GM12878 (cell line): ENCODE data around the gene POLR1F.

Experiments
- BACH1 ChIP-seq: fragments of 450-650 bp; IDR thresholded peaks from 2 replicates; pipeline ENCODE4 v1.6.1; 2017; ENCODE audit warnings: mild to moderate bottlenecking, borderline replicate concordance
- EZH2 ChIP-seq: IDR thresholded peaks from 2 replicates; pipeline ENCODE4 v1.6.1; 2012; ENCODE audit warnings: low read depth, mild to moderate bottlenecking, control low read depth, inconsistent platforms, low read length, borderline replicate concordance; ENCODE audit not compliant: control insufficient read depth
- POLR2A ChIP-seq: IDR thresholded peaks from 2 replicates; pipeline ENCODE4 v1.6.1; 2011; ENCODE audit warnings: low read depth, mild to moderate bottlenecking, low read length
- TF ChIP-seq, protein P1 (sequence below), 3 experiments: IDR thresholded peaks in 2 of 3; conservative IDR thresholded peaks in 1 of 3; 2 replicates each; pipeline ENCODE4 v1.5.1; 2011; ENCODE audit warnings: low read depth in 3 of 3, low read length in 3 of 3, mild to moderate bottlenecking in 3 of 3, control low read depth in 2 of 3, moderate library complexity in 2 of 3, inconsistent platforms in 1 of 3, mixed read lengths in 1 of 3; ENCODE audit not compliant: control insufficient read depth in 2 of 3, insufficient read depth in 1 of 3; ENCODE audit errors: extremely low read depth in 1 of 3

DNA sequence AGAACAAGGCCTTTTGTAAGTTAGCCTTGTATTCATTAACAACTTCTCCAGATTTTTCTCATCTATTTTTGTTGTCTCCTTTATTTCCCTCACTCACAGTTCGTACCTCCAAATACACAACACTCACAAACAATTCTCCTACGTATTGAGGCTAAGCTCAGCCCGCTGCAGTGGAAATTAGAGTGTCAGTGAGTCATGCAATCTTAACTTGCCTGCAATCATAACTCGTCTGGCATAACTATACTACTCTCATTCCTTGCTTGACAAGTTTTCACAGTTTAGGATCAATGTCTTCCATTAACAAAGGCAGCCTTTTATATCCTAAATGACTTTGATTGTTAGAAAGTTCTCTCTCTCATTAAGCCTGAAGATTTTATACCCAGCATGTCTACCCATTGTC, 40.8 kb upstream of the POLR1F start:
- TF ChIP-seq BACH1 (no peak), POLR2A (no peak), EZH2 (no peak)
- TF ChIP-seq, protein P1, sequence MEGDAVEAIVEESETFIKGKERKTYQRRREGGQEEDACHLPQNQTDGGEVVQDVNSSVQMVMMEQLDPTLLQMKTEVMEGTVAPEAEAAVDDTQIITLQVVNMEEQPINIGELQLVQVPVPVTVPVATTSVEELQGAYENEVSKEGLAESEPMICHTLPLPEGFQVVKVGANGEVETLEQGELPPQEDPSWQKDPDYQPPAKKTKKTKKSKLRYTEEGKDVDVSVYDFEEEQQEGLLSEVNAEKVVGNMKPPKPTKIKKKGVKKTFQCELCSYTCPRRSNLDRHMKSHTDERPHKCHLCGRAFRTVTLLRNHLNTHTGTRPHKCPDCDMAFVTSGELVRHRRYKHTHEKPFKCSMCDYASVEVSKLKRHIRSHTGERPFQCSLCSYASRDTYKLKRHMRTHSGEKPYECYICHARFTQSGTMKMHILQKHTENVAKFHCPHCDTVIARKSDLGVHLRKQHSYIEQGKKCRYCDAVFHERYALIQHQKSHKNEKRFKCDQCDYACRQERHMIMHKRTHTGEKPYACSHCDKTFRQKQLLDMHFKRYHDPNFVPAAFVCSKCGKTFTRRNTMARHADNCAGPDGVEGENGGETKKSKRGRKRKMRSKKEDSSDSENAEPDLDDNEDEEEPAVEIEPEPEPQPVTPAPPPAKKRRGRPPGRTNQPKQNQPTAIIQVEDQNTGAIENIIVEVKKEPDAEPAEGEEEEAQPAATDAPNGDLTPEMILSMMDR (IDR thresholded peaks at IDR 0.05 in 2 of 3, conservative IDR thresholded peaks at IDR 0.05 in 1 of 3; ENCODE audit: control insufficient read depth in 2 of 3, extremely low read depth in 1 of 3, insufficient read depth in 1 of 3, low read depth in 3 of 3, low read length in 3 of 3): no peak
